ENCODE data around the gene KIN. TPM values are rescaled to one million over a fixed set of nuclear protein-coding genes. Genes with fewer than 3 reads are reported as not detected.

The KIN gene, protein sequence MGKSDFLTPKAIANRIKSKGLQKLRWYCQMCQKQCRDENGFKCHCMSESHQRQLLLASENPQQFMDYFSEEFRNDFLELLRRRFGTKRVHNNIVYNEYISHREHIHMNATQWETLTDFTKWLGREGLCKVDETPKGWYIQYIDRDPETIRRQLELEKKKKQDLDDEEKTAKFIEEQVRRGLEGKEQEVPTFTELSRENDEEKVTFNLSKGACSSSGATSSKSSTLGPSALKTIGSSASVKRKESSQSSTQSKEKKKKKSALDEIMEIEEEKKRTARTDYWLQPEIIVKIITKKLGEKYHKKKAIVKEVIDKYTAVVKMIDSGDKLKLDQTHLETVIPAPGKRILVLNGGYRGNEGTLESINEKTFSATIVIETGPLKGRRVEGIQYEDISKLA
- polyA plus RNA-seq, result 24.3 and 28.1 TPM in 2 replicates

DNA sequence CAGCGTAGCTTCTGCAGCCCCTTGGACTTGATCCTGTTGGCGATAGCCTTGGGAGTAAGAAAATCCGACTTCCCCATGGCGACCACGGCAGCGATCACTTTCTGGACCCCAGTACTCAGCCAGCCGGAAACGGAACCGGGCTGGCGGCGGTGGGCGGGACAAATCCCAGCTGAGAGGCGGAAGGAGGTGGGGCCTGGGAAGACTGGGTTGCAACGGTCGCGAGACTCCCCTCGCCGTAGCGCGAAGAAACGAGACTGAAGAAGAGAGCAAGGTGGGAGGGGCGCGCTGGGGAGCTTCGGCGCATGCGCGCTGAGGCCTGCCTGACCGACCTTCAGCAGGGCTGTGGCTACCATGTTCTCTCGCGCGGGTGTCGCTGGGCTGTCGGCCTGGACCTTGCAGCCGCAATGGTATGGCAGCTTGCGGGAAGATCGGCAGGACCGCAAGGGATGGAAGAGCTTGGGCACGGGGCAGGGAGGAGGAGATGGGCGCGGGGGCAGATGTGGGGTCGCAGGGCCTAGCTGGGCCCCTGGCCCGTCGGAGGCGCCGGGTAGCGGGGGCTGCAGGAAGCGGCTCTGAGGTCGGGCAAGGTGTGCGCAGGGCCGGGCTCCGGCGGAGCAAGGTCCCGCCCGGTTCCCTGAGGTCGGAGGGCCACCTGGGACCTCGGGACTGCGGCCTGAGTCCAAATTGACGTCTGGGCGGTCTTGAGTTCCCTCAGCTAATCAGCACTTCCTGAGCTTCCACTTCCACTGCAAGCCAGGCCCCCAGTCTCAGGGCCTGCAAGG lies at the start of gene KIN, which contains the start of gene ATP5F1C:
TSS of gene KIN (minus strand) at position 137 of the 782 bp plus-strand sequence. CDS start at position 77, 60 bp downstream.
TSS of gene ATP5F1C (plus strand) at position 321 of the 782 bp plus-strand sequence. CDS start at position 352, 31 bp downstream.

DNA sequence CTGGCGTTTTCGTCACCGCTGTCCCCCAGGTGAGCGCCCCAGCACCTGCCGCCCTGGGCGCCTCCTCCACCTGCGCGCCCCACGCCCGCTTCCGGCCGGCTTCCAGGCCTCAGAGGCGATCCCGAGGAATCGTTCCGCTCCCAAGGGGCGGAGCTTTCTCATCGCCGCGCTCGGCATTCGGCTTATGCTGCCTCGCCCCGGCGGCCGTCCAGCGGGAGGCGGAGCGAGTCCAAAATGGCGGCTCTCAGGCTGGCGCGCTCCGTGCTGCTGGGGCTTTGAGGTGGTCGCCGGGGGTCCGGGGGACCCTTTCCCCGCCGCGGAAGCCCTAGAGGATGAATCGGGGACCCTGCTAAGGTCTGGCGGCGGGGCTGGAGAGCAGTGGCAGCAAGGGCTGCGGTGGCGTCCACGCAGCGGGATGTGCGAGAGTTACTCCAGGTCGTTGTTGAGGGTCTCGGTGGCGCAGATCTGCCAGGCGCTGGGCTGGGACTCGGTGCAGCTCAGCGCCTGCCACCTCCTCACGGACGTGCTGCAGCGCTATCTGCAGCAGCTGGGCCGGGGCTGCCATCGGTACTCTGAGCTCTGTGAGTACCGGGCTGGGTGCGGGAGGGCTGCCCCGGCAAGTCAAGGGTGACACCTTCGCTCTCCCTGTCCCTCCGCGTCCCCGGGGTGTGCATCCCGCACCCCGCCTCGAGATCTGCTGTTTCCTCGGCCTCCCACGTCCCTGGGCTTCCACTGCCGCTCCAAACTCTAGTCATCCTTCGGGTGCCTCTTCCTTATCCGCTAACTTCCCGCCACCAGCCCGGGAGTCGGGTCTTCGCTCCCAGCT lies 30.7 kb upstream of the KIN start, which contains the start of gene TAF3:
TSS of gene TAF3 (plus strand) at position 211 of the 826 bp plus-strand sequence. CDS start at position 416, 205 bp downstream.

DNA sequence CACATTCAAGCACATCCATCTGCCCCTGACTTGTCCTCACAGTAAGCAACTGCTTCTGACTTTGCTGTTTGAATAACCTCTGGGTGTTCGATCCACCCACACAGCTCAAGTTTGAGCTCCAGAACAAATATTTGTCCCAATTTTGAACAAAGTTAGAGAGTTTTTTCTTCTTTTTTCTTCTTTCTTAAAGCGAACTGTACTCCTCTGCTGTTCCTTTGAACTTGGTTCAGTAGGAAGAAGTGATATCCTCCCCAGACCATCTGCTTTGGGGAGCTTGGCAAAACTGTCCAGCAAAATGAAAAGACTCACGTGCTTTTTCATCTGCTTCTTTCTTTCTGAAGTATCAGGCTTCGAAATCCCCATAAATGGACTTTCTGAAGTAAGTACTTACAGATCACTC lies 84.7 kb downstream of the KIN start, which contains the start of gene ITIH2:
TSS of gene ITIH2 (plus strand) at position 177 of the 400 bp plus-strand sequence. CDS start at position 296, 119 bp downstream.

Other genes with a start within 250 kb of the KIN start
- 0.70 TPM in 1 of 2 replicates, not detected in the other for gene ITIH5, start 121.0 kb downstream of the KIN start, polyA plus RNA-seq
- gene ITIH2, start 84.7 kb downstream of the KIN start, polyA plus RNA-seq, result 0.11 and 3.4 TPM in 2 replicates
- gene ATP5F1C, start 184 bp upstream of the KIN start, polyA plus RNA-seq, result 2,412 and 2,629 TPM in 2 replicates
- gene TAF3, start 30.5 kb upstream of the KIN start, polyA plus RNA-seq, result 5.1 and 6.1 TPM in 2 replicates